Measurements from ENCODE around the gene ZNF438. TPM values are rescaled to one million over a fixed set of nuclear protein-coding genes. Genes with fewer than 3 reads are reported as not detected.
"Not testable (repeated sequence)": the region's sequence is repeated elsewhere in the genome, so short reads cannot be mapped to it uniquely, and the experiment has no call there.

ZNF438 gene
- total RNA-seq, 1 donor: 2.2 TPM

DNA sequence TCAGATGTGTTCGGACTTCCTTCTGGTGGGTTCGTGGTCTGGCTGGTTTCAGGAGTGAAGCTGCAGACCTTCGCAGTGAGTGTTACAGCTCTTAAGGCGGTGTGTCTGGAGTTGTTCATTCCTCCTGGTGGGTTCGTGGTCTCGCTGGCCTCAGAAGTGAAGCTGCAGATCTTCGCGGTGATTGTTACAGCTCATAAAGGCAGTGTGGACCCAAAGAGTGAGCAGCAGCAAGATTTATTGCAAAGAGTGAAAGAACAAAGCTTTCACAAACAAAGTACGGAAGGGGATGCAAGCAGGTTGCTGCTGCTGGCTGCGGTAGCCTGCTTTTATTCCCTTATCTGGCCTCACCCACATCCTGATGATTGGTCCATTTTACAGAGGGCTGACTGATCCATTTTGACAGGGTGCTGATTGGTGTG is 102.3 kb downstream of the ZNF438 start:
- H3K4me3 ChIP-seq (ENCODE audit: low read length); H3K27me3 ChIP-seq (ENCODE audit: insufficient read depth, low read length); H3K4me1 ChIP-seq (ENCODE audit: insufficient read depth, low read length): not testable (repeated sequence)
- peaks cover 14% of the 10 kb centered on the region for H3K9me3 ChIP-seq (ENCODE audit: low read depth, low read length)

DNA sequence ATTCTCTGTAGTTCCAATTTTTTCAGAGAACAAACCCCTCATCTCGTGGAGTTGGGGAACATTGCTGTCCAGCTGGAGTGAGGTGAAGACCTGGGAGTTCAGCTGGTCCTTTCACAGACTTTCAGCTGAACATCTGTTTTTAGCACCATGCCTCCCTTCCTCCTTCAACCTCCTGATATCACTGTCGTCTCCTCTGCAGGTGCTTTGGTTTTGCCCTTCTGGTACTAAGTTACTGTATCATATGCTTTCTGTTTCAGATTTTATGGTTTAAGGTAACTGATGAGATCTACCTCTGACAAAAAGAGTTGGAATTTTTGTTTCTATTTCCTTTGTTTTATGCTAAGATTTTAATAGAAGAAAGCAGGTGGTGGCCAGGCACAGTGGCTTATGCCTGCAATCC is 102.9 kb downstream of the ZNF438 start:
- Histone ChIP-seq H3K9me3 (ENCODE audit: low read depth, low read length) (peaks cover 19% of the 10 kb centered on the region), H3K27me3 (ENCODE audit: insufficient read depth, low read length) (no peaks in the 10 kb centered on the region), H3K4me1 (ENCODE audit: insufficient read depth, low read length) (no peaks in the 10 kb centered on the region), H3K4me3 (ENCODE audit: low read length) (no peak overlapping the region)

DNA sequence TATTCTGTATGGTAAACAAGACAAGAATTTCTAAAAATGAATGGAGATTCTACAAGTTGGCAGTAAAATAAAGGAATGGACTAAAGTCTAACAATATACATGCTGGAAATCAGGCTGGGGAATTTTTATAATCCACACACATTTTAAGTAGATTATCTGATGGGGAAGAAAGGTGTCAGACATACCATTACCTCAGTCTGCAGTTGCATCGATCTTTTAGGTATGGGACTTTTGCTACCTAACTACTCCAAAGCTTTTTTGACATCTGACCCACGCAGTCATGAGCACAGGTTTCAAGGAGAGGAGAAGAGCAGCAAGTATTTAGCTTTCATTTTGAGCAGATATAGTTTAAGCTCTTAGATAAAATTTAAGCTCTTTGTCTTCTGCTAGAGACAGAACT is 113.0 kb downstream of the ZNF438 start:
- Histone ChIP-seq H3K27me3 (ENCODE audit: insufficient read depth, low read length) (no peaks in the 10 kb centered on the region), H3K4me3 (ENCODE audit: low read length) (no peak overlapping the region), H3K9me3 (ENCODE audit: low read depth, low read length) (peaks cover under 1% of the 10 kb centered on the region), H3K4me1 (ENCODE audit: insufficient read depth, low read length) (peaks cover 3% of the 10 kb centered on the region)

DNA sequence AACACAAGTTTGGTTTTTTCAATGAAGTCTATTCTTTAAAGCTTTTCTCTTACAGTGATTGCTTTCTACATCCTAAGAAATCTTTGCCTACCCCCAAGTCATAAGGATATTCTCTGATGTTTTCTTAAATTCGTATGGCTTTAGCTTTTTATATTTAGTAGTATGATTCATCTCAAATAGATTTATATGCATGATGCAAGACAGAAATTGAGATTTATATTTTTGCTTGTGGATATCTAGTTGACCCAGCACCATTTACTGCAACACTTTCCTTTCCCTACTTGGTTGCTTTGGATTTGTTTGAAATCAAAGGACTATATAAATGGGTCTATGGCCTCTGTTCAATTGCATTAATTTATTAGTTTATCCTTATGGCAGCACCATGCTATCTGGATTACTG is 113.9 kb downstream of the ZNF438 start:
- Histone ChIP-seq H3K27me3 (ENCODE audit: insufficient read depth, low read length) (no peaks in the 10 kb centered on the region), H3K4me1 (ENCODE audit: insufficient read depth, low read length) (peaks cover 3% of the 10 kb centered on the region), H3K9me3 (ENCODE audit: low read depth, low read length) (no peaks in the 10 kb centered on the region), H3K4me3 (ENCODE audit: low read length) (no peak overlapping the region)

DNA sequence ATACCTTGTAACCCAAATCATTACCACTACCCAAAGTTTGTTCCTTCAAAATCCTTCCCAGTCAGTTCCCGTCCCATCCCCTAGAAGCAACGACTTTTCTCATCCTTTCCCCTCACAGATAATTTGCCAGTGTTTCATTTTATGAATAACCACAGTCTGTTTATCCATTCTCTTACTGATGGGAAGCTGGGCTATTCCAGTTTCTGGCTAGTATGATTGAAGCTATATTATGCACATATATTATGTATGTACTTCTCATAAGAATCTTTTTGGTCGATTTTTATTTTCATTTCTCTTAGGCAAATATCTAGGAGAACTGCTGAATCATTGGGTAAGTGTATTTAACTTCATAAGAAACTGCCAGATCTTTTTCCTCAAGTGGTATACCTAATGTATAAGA is 114.6 kb downstream of the ZNF438 start:
- Histone ChIP-seq H3K4me3 (ENCODE audit: low read length) (no peak overlapping the region), H3K27me3 (ENCODE audit: insufficient read depth, low read length) (no peaks in the 10 kb centered on the region), H3K4me1 (ENCODE audit: insufficient read depth, low read length) (peaks cover 3% of the 10 kb centered on the region), H3K9me3 (ENCODE audit: low read depth, low read length) (no peaks in the 10 kb centered on the region)

DNA sequence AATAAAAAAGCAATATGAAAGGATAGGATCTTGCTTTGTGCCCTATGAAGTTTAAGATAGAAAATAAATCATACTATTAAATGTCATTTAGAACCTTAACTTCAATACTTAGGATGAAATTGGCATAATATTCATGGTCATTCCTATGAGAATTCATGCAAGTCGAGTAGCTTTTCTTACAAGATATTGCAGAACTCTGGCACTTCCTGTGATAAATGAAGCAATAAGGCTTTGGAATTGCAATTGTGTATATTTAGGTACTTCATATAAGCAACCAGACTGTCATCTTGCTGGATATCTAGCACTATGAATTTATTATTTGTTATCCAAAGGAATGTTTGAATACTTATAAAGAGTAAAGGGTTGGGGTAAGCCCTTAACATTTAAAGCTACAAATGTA is 116.5 kb downstream of the ZNF438 start:
- no peaks in the 10 kb centered on the region for H3K27me3 ChIP-seq (ENCODE audit: insufficient read depth, low read length)
- peaks cover 3% of the 10 kb centered on the region for H3K4me1 ChIP-seq (ENCODE audit: insufficient read depth, low read length)

DNA sequence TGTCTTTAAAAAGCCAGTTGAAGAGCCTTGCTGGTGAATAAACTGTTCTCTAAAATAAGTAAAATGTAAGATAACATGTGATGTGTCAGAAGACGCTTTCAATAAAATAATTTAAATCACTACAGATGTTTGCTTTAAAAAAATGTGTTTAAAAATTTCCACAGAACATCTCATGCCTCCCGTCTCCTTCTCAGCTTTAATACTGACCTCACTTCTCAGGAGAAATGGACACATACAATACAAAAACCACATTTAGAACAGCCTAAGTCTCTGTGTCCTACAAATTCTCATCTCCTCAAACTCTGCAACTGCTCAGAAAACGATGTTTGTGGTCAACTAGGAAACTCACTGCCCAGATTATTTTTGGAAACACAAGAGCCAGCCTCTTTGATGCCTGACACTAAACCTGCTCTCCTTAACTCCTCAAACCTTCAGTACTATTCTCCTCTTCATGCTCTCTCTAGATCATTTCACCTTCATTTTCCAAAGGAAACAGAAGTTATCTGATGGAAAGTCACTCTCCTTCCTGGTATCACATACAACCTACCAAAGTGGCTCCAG is 120.3 kb downstream of the ZNF438 start:
- H3K27me3 ChIP-seq (ENCODE audit: insufficient read depth, low read length): no peaks in the 10 kb centered on the region
- H3K4me1 ChIP-seq (ENCODE audit: insufficient read depth, low read length): peaks cover 3% of the 10 kb centered on the region
- no peaks in the 10 kb centered on the region for H3K9me3 ChIP-seq (ENCODE audit: low read depth, low read length)
- no peak overlapping the region for H3K4me3 ChIP-seq (ENCODE audit: low read length)

More for the DNA sequence above, 116.5 kb downstream of the ZNF438 start:
- Histone ChIP-seq H3K9me3 (ENCODE audit: low read depth, low read length) (no peaks in the 10 kb centered on the region), H3K4me3 (ENCODE audit: low read length) (no peak overlapping the region)

DNA sequence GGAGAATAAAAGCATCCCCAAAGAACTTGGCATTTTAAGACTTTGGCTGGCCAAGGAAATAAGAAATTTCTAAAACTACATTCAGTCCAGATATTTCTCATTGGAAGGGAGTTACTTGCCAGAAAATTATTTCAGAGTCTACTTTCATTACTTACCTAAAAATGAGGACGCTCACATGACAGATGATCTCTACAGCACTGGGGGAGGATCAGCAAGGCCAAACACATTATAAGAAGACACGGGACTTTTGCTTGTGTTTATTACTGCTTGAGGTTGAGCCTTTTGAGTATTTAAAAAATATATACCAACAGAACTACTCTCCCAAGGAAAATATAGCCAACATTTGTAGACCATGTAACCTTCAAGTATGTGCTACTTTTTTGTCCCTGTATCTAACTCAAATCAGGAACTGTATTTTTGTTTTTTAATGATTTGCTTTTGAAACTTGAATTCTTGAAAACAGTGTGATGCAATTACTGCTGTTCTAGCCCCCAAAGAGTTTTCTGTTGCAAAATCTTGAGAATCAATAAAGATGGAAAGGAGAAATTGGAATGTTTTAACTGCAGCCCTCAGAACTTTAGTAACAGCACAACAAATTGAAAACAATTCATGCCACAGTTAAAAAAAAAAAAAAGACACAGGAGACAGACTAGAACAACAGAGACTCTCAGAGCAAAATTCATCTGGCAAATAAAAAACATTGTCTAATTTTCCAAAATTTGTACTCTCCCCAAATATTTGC is 128.1 kb downstream of the ZNF438 start:
- H3K4me1 ChIP-seq (ENCODE audit: insufficient read depth, low read length): no peaks in the 10 kb centered on the region
- no peaks in the 10 kb centered on the region for H3K9me3 ChIP-seq (ENCODE audit: low read depth, low read length)
- H3K4me3 ChIP-seq (ENCODE audit: low read length): no peak overlapping the region
- H3K27me3 ChIP-seq (ENCODE audit: insufficient read depth, low read length): no peaks in the 10 kb centered on the region

DNA sequence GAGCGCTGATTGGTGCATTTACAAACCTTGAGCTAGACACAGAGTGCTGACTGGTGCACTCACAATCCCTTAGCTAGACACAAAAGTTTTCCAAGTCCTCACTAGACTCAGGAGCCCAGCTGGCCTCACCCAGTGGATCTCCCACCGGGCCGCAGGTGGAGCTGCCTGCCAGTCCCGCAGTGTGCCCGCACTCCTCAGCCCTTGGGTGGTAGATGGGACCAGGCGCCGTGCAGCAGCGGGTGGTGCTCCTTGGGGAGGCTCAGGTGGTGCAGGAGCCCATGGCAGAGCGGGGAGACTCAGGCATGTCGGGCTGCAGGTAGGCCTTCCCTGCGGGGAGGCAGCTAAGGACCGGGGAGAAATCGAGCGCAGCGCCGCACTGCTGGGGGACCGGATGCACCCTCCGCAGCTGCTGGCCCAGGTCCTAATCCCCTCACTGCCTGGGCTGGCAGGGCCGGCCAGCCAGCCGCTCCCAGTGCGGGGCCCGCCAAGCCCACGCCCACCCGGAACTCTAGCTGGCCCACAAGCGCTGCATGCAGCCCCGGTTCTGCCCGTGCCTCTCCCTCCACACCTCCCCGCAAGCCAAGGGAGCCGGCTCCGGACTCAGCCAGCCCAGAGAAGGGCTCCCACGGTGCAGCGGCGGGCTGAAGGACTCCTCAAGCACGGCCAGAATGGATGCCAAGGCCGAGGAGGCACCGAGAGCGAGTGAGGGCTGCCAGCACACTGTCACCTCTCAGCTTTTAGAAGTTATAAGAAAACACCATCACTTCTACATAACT is 128.9 kb downstream of the ZNF438 start:
- no peaks in the 10 kb centered on the region for H3K4me1 ChIP-seq (ENCODE audit: insufficient read depth, low read length)
- H3K4me3 ChIP-seq (ENCODE audit: low read length): no peak overlapping the region
- no peaks in the 10 kb centered on the region for H3K9me3 ChIP-seq (ENCODE audit: low read depth, low read length)
- H3K27me3 ChIP-seq (ENCODE audit: insufficient read depth, low read length): no peaks in the 10 kb centered on the region

DNA sequence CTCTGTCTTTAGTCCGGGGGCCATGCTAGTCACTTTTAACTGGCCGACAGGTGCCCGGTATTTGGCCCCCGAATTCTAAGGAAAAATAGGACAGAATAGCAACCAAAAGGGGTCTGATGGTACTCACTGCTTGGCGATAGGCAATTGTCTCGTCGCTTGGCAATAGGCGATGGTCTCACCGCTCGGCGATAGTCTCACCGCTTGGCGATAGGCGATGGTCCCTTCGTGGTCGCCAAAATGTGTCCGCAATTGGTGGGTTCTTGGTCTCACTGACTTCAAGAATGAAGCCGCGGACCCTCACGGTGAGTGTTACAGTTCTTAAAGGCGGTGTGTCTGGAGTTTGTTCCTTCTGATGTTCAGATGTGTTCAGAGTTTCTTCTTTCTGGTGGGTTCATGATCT is 130.2 kb downstream of the ZNF438 start:
- not testable (repeated sequence) for H3K27me3 ChIP-seq (ENCODE audit: insufficient read depth, low read length); H3K4me1 ChIP-seq (ENCODE audit: insufficient read depth, low read length); H3K9me3 ChIP-seq (ENCODE audit: low read depth, low read length); H3K4me3 ChIP-seq (ENCODE audit: low read length)

DNA sequence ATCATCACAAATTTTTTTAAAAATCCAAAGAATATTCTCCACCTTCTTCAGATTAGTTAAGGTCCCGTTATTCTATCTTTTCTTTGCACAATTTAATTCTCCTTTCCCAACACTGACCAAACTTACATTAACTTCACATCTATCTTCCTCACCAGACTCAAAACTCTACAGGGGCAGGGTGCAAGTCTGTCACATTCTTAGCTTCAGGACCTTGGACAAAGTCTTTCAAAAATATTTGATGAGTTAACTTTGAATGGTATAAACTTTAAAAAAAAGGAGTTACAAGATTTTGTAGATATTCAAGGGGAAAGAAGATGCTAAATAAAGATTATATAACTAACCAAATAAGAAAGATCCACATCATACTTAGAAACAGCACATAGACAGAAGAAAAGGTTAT is 132.7 kb downstream of the ZNF438 start:
- H3K9me3 ChIP-seq (ENCODE audit: low read depth, low read length): no peaks in the 10 kb centered on the region
- peaks cover 6% of the 10 kb centered on the region for H3K4me1 ChIP-seq (ENCODE audit: insufficient read depth, low read length)
- H3K27me3 ChIP-seq (ENCODE audit: insufficient read depth, low read length): no peaks in the 10 kb centered on the region
- H3K4me3 ChIP-seq (ENCODE audit: low read length): no peak overlapping the region

DNA sequence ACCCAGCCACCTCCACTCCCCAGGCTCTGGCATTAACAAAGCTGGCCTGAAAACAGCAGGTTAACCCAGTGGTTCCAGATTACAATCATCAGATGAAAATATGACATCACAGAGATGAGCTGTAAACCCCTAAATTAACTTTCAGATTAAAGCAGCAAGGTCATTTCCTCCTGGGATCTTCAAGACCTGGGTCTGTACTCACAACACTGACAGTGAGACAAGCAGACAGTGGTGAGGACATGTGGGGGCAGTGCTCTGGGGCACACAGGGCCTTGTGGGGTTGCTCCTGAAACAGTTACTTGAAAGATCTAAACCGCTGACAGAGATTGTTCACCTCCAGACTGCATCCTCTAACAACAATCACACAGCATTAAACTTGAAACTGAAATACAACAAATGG is 134.1 kb downstream of the ZNF438 start:
- no peaks in the 10 kb centered on the region for H3K9me3 ChIP-seq (ENCODE audit: low read depth, low read length)
- peaks cover 6% of the 10 kb centered on the region for H3K4me1 ChIP-seq (ENCODE audit: insufficient read depth, low read length)
- no peaks in the 10 kb centered on the region for H3K27me3 ChIP-seq (ENCODE audit: insufficient read depth, low read length)
- H3K4me3 ChIP-seq (ENCODE audit: low read length): no peak overlapping the region

DNA sequence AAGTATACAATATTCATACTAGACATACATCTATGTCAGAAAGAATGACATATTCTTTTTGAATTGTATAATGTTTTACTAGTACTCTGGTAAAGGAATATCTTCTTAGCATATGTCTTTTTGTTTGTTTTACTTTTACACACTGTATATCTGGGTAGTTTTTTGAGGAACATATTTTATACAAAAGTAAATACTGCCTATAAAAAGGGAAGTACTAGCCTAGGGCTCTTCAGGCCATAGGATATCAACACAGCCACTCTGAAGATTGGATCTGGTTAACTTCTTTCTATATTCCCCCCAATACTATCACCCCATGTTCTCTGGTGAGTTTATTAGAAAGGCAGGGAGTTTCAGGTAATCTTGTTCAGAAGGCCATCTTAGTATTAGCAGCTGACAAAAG is 134.6 kb downstream of the ZNF438 start:
- no peak overlapping the region for H3K4me3 ChIP-seq (ENCODE audit: low read length)
- H3K27me3 ChIP-seq (ENCODE audit: insufficient read depth, low read length): no peaks in the 10 kb centered on the region
- H3K9me3 ChIP-seq (ENCODE audit: low read depth, low read length): no peaks in the 10 kb centered on the region

DNA sequence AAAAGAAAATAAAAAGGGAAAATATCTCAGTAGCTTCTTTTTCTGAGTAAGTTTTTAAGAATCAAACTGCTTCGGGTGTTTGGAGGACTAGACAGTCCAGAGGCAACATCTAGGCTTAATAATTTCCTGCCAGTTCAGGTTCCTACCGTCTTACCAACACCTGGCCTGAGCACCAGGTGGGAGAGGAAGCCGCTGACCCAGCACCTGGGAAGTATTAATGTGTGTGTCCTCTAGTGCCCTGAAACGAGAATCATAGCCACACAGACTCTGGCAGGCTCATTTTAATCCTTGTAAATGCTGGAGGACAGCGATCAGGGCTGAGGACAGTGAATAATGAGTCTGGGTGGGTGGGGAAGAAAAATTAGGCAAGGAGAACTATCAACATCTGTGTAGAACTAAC is 137.4 kb downstream of the ZNF438 start:
- Histone ChIP-seq H3K9me3 (ENCODE audit: low read depth, low read length) (no peaks in the 10 kb centered on the region), H3K4me3 (ENCODE audit: low read length) (no peak overlapping the region)

More for the DNA sequence above, 134.6 kb downstream of the ZNF438 start:
- peaks cover 6% of the 10 kb centered on the region for H3K4me1 ChIP-seq (ENCODE audit: insufficient read depth, low read length)

DNA sequence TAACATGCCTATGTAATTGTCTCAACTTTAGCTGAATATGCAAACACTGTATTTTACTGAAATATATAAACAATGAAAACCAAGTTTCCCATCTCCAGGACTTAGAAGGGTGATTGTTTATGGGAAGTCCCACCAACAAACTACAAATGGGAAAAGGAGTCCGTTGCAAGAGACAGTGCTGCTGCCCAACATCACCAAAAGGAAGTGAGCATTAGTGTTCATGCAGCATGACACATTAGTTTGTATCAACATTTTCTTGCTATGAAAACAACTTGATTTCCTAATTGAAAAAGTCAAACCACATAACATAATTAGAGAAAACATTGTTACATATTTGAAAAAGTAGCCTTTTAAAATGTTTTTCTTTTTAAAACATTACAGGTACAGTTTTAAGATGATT is 138.5 kb downstream of the ZNF438 start:
- H3K27me3 ChIP-seq (ENCODE audit: insufficient read depth, low read length): no peaks in the 10 kb centered on the region
- no peaks in the 10 kb centered on the region for H3K9me3 ChIP-seq (ENCODE audit: low read depth, low read length)
- H3K4me3 ChIP-seq (ENCODE audit: low read length): no peak overlapping the region
- H3K4me1 ChIP-seq (ENCODE audit: insufficient read depth, low read length): peaks cover 6% of the 10 kb centered on the region

More for the DNA sequence above, 137.4 kb downstream of the ZNF438 start:
- Histone ChIP-seq H3K27me3 (ENCODE audit: insufficient read depth, low read length) (no peaks in the 10 kb centered on the region), H3K4me1 (ENCODE audit: insufficient read depth, low read length) (peaks cover 6% of the 10 kb centered on the region)
